GM12878 (cell line): ENCODE data around the gene ZFPM1.

Experiments
- ATF2 ChIP-seq: IDR thresholded peaks from 2 replicates; pipeline ENCODE4 v1.6.1; 2012; ENCODE audit warnings: low read length, inconsistent platforms
- ATF3 ChIP-seq: IDR thresholded peaks from 2 replicates; pipeline ENCODE4 v1.6.1; 2011; ENCODE audit warnings: low read depth, mild to moderate bottlenecking, low read length, moderate library complexity, borderline replicate concordance; ENCODE audit errors: extremely low read depth
- CTCF ChIP-seq, 3 experiments: IDR thresholded peaks in 2 of 3; conservative IDR thresholded peaks in 1 of 3; 2 replicates each; pipeline ENCODE4 v1.5.1; 2011; ENCODE audit warnings: low read depth in 3 of 3, low read length in 3 of 3, mild to moderate bottlenecking in 3 of 3, control low read depth in 2 of 3, moderate library complexity in 2 of 3, inconsistent platforms in 1 of 3, mixed read lengths in 1 of 3; ENCODE audit not compliant: control insufficient read depth in 2 of 3, insufficient read depth in 1 of 3; ENCODE audit errors: extremely low read depth in 1 of 3
- E4F1 ChIP-seq: fragments of 450-650 bp; IDR thresholded peaks from 2 replicates; pipeline ENCODE4 v1.6.1; 2018; ENCODE audit warnings: borderline replicate concordance, mild to moderate bottlenecking; ENCODE audit not compliant: partially characterized antibody
- NRF1 ChIP-seq: conservative IDR thresholded peaks from 2 replicates; pipeline ENCODE4 v1.6.1; 2011; ENCODE audit warnings: mild to moderate bottlenecking, low read depth, low read length, improper control_type of control experiment
- PBX3 ChIP-seq: IDR thresholded peaks from 2 replicates; pipeline ENCODE4 v1.6.1; 2011; ENCODE audit warnings: mild to moderate bottlenecking, low read depth, low read length, moderate library complexity; ENCODE audit not compliant: insufficient replicate concordance
- POLR2AphosphoS5 ChIP-seq: IDR thresholded peaks from 2 replicates; pipeline ENCODE4 v1.6.1; 2011; ENCODE audit warnings: mild to moderate bottlenecking, low read length, inconsistent platforms
- RCOR1 ChIP-seq: conservative IDR thresholded peaks from 2 replicates; pipeline ENCODE4 v1.6.1; 2012; ENCODE audit warnings: low read depth, low read length, improper control_type of control experiment
- SIN3A ChIP-seq: IDR thresholded peaks from 2 replicates; pipeline ENCODE4 v1.6.1; 2012; ENCODE audit warnings: low read depth, low read length, improper control_type of control experiment
- SP1 ChIP-seq: IDR thresholded peaks from one replicate; pipeline ENCODE4 v1.6.1; 2011; ENCODE audit warnings: low read depth, low read length
- YY1 ChIP-seq: IDR thresholded peaks from 2 replicates; pipeline ENCODE4 v1.6.1; 2011; ENCODE audit warnings: low read depth, mild to moderate bottlenecking, low read length

GRCh38 chr16:88585927-88586581 is 133.0 kb downstream of the ZFPM1 start:
- TF ChIP-seq CTCF (IDR thresholded peaks at IDR 0.05 in 2 of 3, conservative IDR thresholded peaks at IDR 0.05 in 1 of 3; ENCODE audit: control insufficient read depth in 2 of 3, extremely low read depth in 1 of 3, insufficient read depth in 1 of 3, low read depth in 3 of 3, low read length in 3 of 3): no peak
- no peak for TF ChIP-seq RCOR1
- TF ChIP-seq SIN3A: no peak
- no peak for TF ChIP-seq ATF2
- TF ChIP-seq ATF3: no peak
- no peak for TF ChIP-seq PBX3
- TF ChIP-seq E4F1: no peak
- no peak for TF ChIP-seq YY1
- TF ChIP-seq NRF1: no peak
- no peak for TF ChIP-seq SP1
- TF ChIP-seq POLR2AphosphoS5: no peak
